Measurements from ENCODE around the gene PITPNM3.

The PITPNM3 gene

DNA sequence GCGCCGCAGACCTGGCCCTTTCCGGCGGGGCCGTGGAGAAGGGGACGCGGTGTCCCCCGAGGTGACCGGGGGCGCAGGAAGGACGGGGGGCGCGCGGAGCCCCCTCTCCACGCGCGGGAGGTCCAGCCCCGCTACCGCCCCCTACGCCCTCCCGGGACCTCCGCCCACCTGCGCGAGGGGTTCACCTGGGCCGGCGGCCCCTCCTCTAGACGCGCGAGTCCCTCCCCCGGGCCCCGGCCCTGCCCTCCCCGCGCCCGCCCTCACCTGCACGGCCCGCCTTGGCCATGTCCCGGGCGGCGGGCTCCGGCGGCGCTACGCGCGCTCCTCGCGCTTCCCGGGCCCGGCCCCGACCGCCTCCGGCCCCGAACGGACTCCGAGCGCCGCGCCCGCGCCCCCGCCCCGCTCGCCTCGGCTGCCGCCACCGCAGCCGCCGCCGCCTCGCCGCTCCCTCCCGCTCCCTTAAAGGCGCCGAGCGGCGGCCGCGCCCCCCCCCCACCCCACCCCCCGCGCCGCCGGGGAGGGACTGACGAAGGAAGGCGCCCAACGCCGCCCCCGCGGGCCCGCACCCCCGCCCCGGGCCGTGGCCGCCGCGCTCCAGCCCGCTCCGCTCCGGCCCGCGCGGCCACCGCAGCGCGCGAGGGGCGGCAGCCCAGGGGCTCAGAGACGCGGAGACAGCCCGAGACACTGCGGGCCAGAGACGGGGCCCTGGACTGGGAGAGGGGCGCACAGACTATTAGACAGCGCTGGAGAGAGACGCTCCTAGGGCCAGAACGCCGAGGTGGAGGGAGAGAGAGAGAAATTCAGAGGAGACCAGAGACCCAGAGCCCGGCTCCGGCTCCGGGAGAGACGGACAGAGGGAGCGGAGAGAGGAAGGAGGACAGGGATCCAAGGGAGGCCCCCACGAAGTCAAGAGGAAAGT, at the start of gene PITPNM3:
PITPNM3 (minus strand) TSS at position 435 of the 919 bp plus-strand sequence; CDS start at position 286, 149 bp downstream.
- Histone ChIP-seq H3K27ac (no peak within 1 kb of the TSS), H3K9me3 (ENCODE audit: severe bottlenecking) (no peaks in the 10 kb centered on the region), H3K4me3 (ENCODE audit: low read depth, low read length) (peak within 1 kb of the TSS; percentile 47), H3K27me3 (ENCODE audit: insufficient read depth, low read depth, severe bottlenecking) (peaks cover 9% of the 10 kb centered on the region), H3K36me3 (no peaks in the 10 kb centered on the region)
- no peak for DNase-seq
- no peak for TF ChIP-seq CTCF (IDR thresholded peaks at IDR 0.05; ENCODE audit: low read depth, low read length)

- H3K9me3 ChIP-seq (ENCODE audit: severe bottlenecking) = no peaks in the 10 kb centered on the region
- no peaks in the 10 kb centered on the region for H3K27me3 ChIP-seq (ENCODE audit: insufficient read depth, low read depth, severe bottlenecking)
- no peak overlapping the region for H3K27ac ChIP-seq
- H3K36me3 ChIP-seq = peaks cover 72% of the 10 kb centered on the region
- DNase-seq = no peak
- no peak overlapping the region for H3K4me3 ChIP-seq (ENCODE audit: low read depth, low read length)
- TF ChIP-seq CTCF (IDR thresholded peaks at IDR 0.05; ENCODE audit: low read depth, low read length) = no peak
These were observed 48.8 kb upstream of the PITPNM3 start for GRCh38 chr17:6605142-6605541.

GRCh38 chr17:6603744-6604325, 47.5 kb upstream of the PITPNM3 start:
- no peak overlapping the region for H3K27ac ChIP-seq
- no peak overlapping the region for H3K4me3 ChIP-seq (ENCODE audit: low read depth, low read length)
- DNase-seq = no peak
- H3K9me3 ChIP-seq (ENCODE audit: severe bottlenecking) = no peaks in the 10 kb centered on the region
- no peak for TF ChIP-seq CTCF (IDR thresholded peaks at IDR 0.05; ENCODE audit: low read depth, low read length)
- no peaks in the 10 kb centered on the region for H3K27me3 ChIP-seq (ENCODE audit: insufficient read depth, low read depth, severe bottlenecking)
- H3K36me3 ChIP-seq = peaks cover 71% of the 10 kb centered on the region

DNA sequence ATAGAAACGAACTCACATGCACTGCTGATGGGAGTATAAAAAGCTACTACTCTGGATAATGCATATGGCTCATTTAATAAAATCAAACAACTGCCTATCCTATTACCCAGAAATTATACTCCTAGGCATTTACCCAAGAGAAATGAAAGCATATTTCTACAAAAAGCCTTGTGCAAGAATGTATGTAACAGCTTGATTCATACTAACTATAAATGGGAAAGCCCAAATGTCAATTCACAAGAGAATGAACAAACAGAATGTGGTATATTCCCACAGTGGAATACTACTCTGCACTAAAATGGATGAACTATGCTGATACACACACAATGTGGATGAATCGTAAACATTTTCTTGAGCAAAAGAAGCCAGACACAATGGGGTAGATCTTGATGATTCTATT, 45.8 kb upstream of the PITPNM3 start:
- H3K9me3 ChIP-seq (ENCODE audit: severe bottlenecking) = no peaks in the 10 kb centered on the region
- no peak for TF ChIP-seq CTCF (IDR thresholded peaks at IDR 0.05; ENCODE audit: low read depth, low read length)
- peaks cover 64% of the 10 kb centered on the region for H3K36me3 ChIP-seq
- H3K4me3 ChIP-seq (ENCODE audit: low read depth, low read length) = no peak overlapping the region
- no peak overlapping the region for H3K27ac ChIP-seq
- H3K27me3 ChIP-seq (ENCODE audit: insufficient read depth, low read depth, severe bottlenecking) = no peaks in the 10 kb centered on the region
- no peak for DNase-seq

GRCh38 chr17:6599364-6599763, 43.0 kb upstream of the PITPNM3 start:
- Histone ChIP-seq H3K4me3 (ENCODE audit: low read depth, low read length) (no peak overlapping the region), H3K27me3 (ENCODE audit: insufficient read depth, low read depth, severe bottlenecking) (no peaks in the 10 kb centered on the region), H3K27ac (no peak overlapping the region), H3K9me3 (ENCODE audit: severe bottlenecking) (no peaks in the 10 kb centered on the region), H3K36me3 (peaks cover 68% of the 10 kb centered on the region)
- no peak for TF ChIP-seq CTCF (IDR thresholded peaks at IDR 0.05; ENCODE audit: low read depth, low read length)
- DNase-seq = no peak
